Fibroblast of mammary gland (primary cell): Measurements from ENCODE around the gene CAMK2G.

Experiments
- DNase-seq: peaks from one replicate; pipeline ENCODE4 v3.0.0-alpha.2; 2010; ENCODE audit warnings: low read depth
- H3K4me3 ChIP-seq: 2 replicates; pipeline ENCODE4 v1.5.1; 2011; ENCODE audit warnings: low read depth, mild to moderate bottlenecking, low read length, moderate library complexity; ENCODE audit not compliant: control insufficient read depth
- CTCF ChIP-seq: conservative IDR thresholded peaks from 2 replicates; pipeline ENCODE4 v1.5.1; 2011; ENCODE audit warnings: low read depth, low read length, inconsistent platforms; ENCODE audit not compliant: control insufficient read depth, insufficient read depth

The CAMK2G gene

GRCh38 chr10:73873838-73874215 is 528 bp downstream of the CAMK2G start:
- TF ChIP-seq CTCF = no peak
- no peak for DNase-seq
- H3K4me3 ChIP-seq = peak overlapping the region; percentile 55

DNA sequence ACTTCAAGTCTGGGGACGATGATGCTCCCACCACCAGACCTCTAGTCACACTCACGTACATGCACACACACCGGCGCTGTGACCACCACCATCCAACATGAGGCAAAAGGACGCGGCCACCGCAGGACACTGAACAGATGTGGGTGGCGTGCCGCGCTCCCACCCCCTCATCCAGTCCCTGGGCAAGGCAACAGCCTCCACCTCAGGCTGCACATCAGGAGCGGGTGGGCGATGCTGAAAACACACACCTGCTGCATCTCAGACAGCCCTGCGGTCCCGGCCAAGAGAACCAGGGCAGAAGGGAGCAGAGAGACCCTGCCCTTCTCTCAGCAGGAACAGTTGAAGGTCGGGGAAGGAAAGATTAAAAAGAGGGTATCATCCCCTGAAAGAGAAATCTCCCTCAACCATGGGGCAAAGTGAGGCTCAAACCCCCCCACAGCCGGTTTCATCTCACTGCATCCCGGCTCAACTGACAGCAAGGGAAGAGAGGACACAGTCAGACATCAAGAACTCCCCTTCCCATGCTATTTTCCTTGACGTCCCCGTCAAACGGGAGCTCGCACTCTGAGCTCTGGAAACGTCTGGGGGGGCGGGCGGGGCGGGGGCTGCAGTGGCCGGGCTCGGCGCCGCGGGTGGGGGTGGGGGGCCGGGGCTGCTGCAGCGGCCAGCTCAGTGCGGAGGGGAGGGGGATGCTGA is 1.1 kb downstream of the CAMK2G start:
- H3K4me3 ChIP-seq = peak overlapping the region; percentile 55
- DNase-seq = no peak
- no peak for TF ChIP-seq CTCF

GRCh38 chr10:73872190-73872710 is 2.1 kb downstream of the CAMK2G start:
- no peak overlapping the region for H3K4me3 ChIP-seq
- peak; percentile 28 for TF ChIP-seq CTCF
- peak; percentile 39 for DNase-seq

- TF ChIP-seq CTCF = no peak
- DNase-seq = no peak
- H3K4me3 ChIP-seq = no peak overlapping the region
Observed at GRCh38 chr10:73871295-73872189, 2.8 kb downstream of the CAMK2G start.

DNA sequence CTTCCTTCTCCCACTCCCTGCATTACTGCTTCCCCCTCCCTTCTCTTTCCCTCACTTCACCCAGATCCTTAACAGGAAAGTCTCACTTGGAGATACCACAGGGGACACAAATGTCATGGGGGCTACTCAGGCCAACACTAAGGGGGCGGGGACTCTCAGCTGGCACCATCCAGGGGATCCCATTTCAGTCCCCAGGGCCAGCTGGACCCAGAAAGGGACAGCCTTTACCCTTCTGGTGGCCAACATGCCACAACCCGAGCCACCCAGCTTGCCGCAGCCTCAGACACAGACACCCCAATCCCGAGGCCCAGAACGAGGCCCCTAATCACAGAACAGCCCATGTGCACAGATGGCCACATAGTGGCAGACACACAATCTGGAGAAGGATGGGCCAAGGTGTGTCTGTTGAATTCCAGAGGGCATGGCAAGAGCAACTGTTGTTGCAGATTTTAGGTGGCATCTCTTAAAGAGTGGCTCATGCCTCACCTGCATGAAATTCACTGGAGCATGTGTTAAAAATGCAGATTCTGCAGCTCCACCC is 5.6 kb downstream of the CAMK2G start:
- no peak for TF ChIP-seq CTCF
- no peak overlapping the region for H3K4me3 ChIP-seq

GRCh38 chr10:73867871-73868631 is 6.3 kb downstream of the CAMK2G start:
- H3K4me3 ChIP-seq = no peak overlapping the region
- no peak for TF ChIP-seq CTCF
- no peak for DNase-seq

More for the DNA sequence above, 5.6 kb downstream of the CAMK2G start:
- DNase-seq = no peak
